VCaP (cell line): ENCODE data around the gene PWWP2B.

Experiments
- H3K27ac ChIP-seq: fragments of 450-650 bp; 2 replicates; pipeline ENCODE4 v1.5.1; 2017
- TF ChIP-seq, protein P1 (sequence below): fragments of 450-650 bp; conservative IDR thresholded peaks from 2 replicates; pipeline ENCODE4 v1.5.1; 2017; ENCODE audit warnings: mild to moderate bottlenecking, moderate library complexity

PWWP2B gene

DNA sequence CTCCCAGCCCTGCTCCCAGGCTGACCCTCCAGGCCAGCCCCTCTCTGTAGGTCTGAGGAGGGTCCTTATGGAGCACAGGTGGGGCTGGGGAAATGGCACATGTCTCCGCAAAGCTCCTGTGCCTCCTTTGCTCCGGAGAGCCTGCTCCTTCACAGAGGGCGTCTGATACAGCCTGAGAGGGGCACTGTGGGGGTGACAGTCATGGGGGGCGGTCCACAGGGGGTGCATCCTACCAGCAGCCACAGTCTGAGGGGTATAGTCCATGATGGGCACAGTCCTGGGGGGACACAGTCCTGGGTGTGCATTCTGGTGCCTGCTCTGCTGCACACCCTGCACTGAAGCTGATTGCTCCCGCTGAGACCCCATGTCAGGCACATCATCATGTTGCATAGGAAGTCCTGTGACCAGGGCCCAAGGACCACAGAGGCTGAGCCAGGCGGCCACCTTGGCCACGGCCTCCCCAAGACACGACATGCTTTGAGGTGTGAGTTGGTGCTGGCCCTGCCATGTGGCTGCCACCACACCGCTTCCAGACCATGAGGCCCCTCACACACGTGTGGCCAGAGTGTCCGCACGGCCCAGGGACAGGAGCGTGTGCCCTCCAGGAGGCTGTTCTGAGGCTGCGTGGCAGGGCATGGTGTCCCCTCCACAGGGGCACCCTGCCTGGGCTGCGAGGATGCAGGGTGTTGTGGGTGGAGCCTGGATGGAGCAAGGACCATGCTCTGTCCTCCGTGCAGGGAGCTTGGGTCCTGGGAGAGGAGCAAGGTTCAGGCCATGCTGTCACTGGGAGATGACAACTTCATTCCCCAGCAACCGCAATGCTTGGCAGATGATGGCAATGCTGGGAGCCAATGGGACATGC, 59.2 kb downstream of the PWWP2B start:
- TF ChIP-seq, protein P1, sequence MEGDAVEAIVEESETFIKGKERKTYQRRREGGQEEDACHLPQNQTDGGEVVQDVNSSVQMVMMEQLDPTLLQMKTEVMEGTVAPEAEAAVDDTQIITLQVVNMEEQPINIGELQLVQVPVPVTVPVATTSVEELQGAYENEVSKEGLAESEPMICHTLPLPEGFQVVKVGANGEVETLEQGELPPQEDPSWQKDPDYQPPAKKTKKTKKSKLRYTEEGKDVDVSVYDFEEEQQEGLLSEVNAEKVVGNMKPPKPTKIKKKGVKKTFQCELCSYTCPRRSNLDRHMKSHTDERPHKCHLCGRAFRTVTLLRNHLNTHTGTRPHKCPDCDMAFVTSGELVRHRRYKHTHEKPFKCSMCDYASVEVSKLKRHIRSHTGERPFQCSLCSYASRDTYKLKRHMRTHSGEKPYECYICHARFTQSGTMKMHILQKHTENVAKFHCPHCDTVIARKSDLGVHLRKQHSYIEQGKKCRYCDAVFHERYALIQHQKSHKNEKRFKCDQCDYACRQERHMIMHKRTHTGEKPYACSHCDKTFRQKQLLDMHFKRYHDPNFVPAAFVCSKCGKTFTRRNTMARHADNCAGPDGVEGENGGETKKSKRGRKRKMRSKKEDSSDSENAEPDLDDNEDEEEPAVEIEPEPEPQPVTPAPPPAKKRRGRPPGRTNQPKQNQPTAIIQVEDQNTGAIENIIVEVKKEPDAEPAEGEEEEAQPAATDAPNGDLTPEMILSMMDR, result no peak
- no peak overlapping the region for H3K27ac ChIP-seq

DNA sequence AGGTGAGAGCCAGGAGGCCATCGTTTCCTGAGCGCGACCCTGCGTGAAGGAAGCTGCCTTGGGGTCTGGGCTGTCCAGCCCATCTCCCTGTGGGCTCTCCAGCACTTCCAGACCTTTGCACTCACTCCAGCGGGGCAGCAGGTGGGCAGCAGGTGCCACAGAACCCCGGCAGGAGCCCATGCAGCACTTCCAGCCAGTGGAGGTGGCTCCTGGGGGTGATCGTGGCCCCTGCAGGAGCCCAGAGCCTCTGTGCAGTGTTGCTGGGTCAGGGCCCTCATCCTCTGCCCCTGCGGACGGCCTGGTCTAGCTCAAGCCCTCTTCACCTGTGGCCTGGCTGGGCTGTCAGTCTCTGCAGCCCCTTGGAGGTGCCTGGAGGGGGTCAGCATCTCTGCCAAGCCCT, 59.9 kb downstream of the PWWP2B start:
- TF ChIP-seq, protein P1, result no peak
- no peak overlapping the region for H3K27ac ChIP-seq

DNA sequence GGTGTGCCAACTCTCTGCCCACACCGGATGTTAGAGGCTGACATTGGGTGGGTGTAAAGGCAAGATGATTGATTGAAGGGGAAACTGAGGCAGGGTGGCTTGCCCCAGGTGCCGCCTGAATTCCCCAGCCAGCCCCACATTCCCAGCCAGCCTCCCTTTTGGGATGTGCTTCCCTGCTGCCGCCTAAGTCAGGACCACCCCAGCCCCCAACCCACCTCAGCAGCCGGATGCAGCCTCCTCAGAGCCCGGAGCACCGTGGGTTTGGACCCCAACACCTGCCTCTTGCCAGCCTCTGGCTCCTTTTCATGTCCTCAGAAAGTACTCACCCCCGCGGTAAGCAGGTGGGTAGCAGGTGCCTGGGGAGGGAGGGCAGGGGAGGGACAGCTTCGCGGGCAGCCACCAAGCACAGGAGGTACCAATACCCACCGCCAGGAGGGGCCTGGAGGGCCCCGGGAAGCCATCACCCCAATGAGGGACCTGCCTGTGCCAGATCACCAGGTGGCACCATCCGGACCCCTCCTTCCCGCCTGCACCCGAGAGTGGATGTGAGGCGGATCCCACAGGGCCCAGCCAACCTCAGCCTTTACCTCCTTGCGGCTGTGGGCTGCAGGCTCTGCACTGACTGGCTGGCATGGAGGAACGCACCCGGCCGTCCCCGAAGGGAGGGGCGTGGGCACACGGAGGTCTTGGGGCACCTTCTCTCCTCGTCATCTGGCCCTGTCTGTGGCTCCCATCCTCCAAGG, 60.5 kb downstream of the PWWP2B start:
- TF ChIP-seq, protein P1, result no peak
- H3K27ac ChIP-seq, result no peak overlapping the region

DNA sequence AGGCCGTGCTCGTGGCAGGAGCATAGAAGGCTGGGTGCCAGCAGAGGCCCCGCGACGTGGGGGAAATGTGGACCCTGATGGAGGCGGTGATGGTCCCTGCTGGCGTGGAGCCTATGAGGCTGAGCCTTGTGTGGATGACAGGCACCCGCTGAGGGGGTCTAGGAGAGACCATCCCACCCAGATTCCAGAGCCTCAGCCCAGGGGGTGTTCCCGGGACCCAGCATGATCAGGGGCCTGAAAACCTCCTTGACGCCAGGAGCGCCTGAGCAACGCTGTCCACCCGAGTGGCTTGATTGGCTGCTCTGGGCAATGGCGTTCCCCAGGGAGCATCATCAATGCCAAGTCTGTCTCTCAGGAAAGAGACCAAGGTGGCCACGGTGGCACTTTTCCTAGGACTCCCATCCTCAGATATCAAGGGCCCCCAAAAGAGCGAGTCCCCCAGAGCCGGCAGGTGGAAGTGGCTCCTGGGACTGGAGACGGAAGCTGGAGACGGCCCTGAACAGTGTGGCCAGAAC, 61.1 kb downstream of the PWWP2B start:
- TF ChIP-seq, protein P1, result no peak
- no peak overlapping the region for H3K27ac ChIP-seq

DNA sequence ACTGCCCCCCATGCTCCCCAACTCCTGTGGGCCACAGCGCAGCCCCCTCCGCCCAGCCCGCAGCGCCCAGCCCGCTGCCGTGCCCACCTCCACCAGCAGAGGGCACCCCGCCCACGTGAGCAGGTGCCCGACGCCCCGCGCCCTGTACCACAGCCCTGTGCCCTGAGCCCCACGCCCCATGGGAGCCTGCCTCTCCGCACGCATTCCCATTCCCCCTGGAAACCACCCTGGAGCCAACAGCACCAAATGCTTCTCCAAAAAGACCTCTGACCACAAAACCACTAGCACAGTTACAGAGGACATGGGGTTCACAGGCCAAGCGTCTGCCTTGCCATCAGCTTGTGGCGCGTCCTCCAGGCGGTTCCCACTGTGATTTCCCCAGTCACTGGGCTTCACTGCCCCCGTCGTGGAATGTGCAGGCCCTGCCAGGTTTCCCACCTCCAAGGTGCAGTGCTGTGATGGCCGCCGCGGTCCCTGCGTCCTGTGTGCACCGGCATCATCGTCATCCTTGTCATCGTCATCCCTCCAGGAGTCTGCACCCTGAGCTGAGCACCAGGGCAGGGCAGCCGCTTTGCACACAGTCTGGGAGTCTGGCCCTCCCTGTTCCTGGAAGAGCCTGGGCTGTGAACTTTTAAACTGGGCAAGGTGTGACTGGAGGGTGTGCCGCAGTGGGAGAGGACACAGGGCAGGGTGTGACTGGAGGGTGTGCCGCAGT, 61.7 kb downstream of the PWWP2B start:
- TF ChIP-seq, protein P1, result peak; percentile 89

DNA sequence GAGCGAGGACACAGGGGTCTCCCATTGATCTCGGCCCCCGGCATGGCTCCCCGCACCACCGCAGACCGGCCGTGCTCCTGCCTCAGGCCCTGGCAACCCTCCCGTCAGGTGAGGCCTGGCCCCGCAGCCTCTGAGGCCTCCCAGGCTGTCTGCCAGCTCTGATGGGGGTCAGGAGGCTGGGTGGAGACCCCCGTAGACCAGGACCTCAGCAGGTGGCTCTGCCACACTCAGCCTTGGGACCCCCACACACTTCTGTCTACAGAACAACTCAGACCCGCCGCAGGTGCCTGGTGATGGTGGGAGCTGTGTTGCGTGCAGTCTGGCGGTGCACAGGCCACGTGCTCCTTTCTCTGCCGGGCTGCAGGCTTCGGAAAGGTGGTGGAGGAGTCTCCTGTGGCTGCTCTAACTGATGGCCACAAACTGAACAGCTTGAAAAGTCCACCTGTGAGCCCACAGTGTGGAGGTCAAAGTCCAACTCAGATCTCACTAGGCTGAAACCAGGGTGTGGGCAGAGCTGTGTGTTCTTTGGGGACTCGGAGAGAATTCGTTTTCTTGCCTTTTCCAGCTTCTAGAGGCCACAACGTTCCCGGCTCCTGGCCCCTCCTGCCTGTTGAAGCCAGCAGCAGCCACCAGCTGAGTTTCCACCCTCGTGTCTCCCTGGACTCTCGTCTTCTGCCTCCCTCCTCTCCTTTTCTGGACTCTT, 62.5 kb downstream of the PWWP2B start:
- no peak overlapping the region for H3K27ac ChIP-seq
- TF ChIP-seq, protein P1, result no peak

More for the DNA sequence above, 61.7 kb downstream of the PWWP2B start:
- no peak overlapping the region for H3K27ac ChIP-seq
